GM21529 (cell line): ENCODE data around the gene FMC1.
"Not testable (repeated sequence)": the region's sequence is repeated elsewhere in the genome, so short reads cannot be mapped to it uniquely, and the experiment has no call there.

ENCODE experiments used
- ATAC-seq: cut with Tn5 transposase; IDR thresholded peaks from one replicate; pipeline ENCODE4 v1.9.1; 2021; ENCODE audit not compliant: unreplicated experiment

FMC1 gene

GRCh38 chr7:139341058-139341775, at the start of gene FMC1:
Gene FMC1 (plus strand): TSS chr7:139341337. CDS start chr7:139341385, 48 bp downstream.
- ATAC-seq, result peak; percentile 63

- ATAC-seq, result no peak
Measured at GRCh38 chr7:139292821-139293220, 48.3 kb upstream of the FMC1 start.

GRCh38 chr7:139293534-139293933, 47.6 kb upstream of the FMC1 start:
- no peak for ATAC-seq

GRCh38 chr7:139294241-139294640, 46.9 kb upstream of the FMC1 start:
- no peak for ATAC-seq

GRCh38 chr7:139294951-139295575, 46.1 kb upstream of the FMC1 start:
- ATAC-seq, result no peak

- ATAC-seq, result no peak
Measured at GRCh38 chr7:139297795-139298194, 43.3 kb upstream of the FMC1 start.

- no peak for ATAC-seq
Measured at GRCh38 chr7:139299296-139299695, 41.8 kb upstream of the FMC1 start.

- ATAC-seq, result no peak
Measured at GRCh38 chr7:139300390-139300789, 40.7 kb upstream of the FMC1 start.

- no peak for ATAC-seq
Measured at GRCh38 chr7:139304517-139304916, 36.6 kb upstream of the FMC1 start.

- no peak for ATAC-seq
Measured at GRCh38 chr7:139317939-139318505, 23.1 kb upstream of the FMC1 start.

GRCh38 chr7:139321071-139321745, 19.9 kb upstream of the FMC1 start:
- no peak for ATAC-seq

GRCh38 chr7:139324709-139325108, 16.4 kb upstream of the FMC1 start:
- ATAC-seq, result not testable (repeated sequence)

GRCh38 chr7:139328375-139328774, 12.8 kb upstream of the FMC1 start:
- ATAC-seq, result no peak

GRCh38 chr7:139329119-139329518, 12.0 kb upstream of the FMC1 start:
- no peak for ATAC-seq

- no peak for ATAC-seq
Measured at GRCh38 chr7:139330333-139331030, 10.7 kb upstream of the FMC1 start.

- ATAC-seq, result no peak
Measured at GRCh38 chr7:139332697-139333359, 8.3 kb upstream of the FMC1 start.

GRCh38 chr7:139333443-139333842, 7.7 kb upstream of the FMC1 start:
- not testable (repeated sequence) for ATAC-seq

- no peak for ATAC-seq
Measured at GRCh38 chr7:139334399-139335150, 6.6 kb upstream of the FMC1 start.

GRCh38 chr7:139339025-139339424, 2.1 kb upstream of the FMC1 start:
- no peak for ATAC-seq

- ATAC-seq, result no peak
Measured at GRCh38 chr7:139339698-139340036, 1.5 kb upstream of the FMC1 start.
